RWPE2 (cell line): ENCODE data around the gene OR13C8.

Experiments
- ATAC-seq: fragments of 200-7000 bp; cut with Tn5 transposase; 3 replicates; pipeline ENCODE4 v1.9.1; 2021; ENCODE audit warnings: low read depth
- DNase-seq: peaks from one replicate; pipeline ENCODE4 v3.0.0-alpha.2; 2020; ENCODE audit warnings: low spot score
- H3K27ac ChIP-seq: fragments of 450-650 bp; 2 replicates; pipeline ENCODE4 v1.5.1; 2017; ENCODE audit warnings: mild to moderate bottlenecking; ENCODE audit not compliant: poor library complexity, severe bottlenecking
- H3K27me3 ChIP-seq: fragments of 250-450 bp; sonication (Bioruptor Pico); 2 replicates; pipeline ENCODE4 v1.5.1; 2021; ENCODE audit warnings: mild to moderate bottlenecking, moderate library complexity; ENCODE audit not compliant: insufficient read depth, poor library complexity, severe bottlenecking
- H3K36me3 ChIP-seq: fragments of 250-450 bp; sonication (Bioruptor Pico); 2 replicates; pipeline ENCODE4 v1.5.1; 2020; ENCODE audit warnings: low read depth, mild to moderate bottlenecking, moderate library complexity
- H3K4me1 ChIP-seq: fragments of 250-450 bp; sonication (Bioruptor Pico); 2 replicates; pipeline ENCODE4 v1.5.1; 2021; ENCODE audit warnings: mild to moderate bottlenecking, moderate library complexity; ENCODE audit not compliant: insufficient read depth, poor library complexity, severe bottlenecking
- H3K4me3 ChIP-seq: fragments of 250-450 bp; sonication (Bioruptor Pico); 2 replicates; pipeline ENCODE4 v1.5.1; 2021; ENCODE audit warnings: mild to moderate bottlenecking, moderate library complexity; ENCODE audit not compliant: severe bottlenecking
- H3K9me3 ChIP-seq: fragments of 250-450 bp; sonication (Bioruptor Pico); 2 replicates; pipeline ENCODE4 v1.5.1; 2021; ENCODE audit warnings: mild to moderate bottlenecking, moderate library complexity; ENCODE audit not compliant: severe bottlenecking
- TF ChIP-seq, protein P1 (sequence below): fragments of 450-650 bp; IDR thresholded peaks from one replicate; pipeline ENCODE4 v1.5.1; 2017; ENCODE audit warnings: mild to moderate bottlenecking, moderate library complexity; ENCODE audit not compliant: poor library complexity, severe bottlenecking

Gene OR13C8

DNA sequence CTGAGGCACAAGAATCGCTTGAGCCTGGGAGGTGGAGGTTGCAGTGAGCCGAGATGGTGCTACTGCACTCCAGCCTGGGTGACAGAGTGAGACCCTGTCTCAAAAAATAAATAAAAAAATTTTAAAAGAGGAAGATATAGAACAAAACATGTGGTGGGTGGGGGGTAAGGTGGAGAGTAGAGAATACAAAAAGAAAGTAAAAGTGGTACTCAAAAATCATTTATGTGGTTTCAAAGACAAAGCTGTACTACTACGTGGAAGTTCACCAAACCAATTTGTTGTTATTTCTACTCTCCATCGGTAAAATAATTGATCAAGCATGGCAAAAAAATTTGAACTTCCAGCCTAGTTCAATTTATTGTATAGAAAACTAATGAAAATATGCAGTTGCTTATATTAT lies 24.3 kb upstream of the OR13C8 start:
- DNase-seq (no peak), ATAC-seq (no peak)
- no peaks in the 10 kb centered on the region for H3K36me3 ChIP-seq
- no peaks in the 10 kb centered on the region for H3K4me1 ChIP-seq
- H3K27ac ChIP-seq, result no peak overlapping the region
- H3K4me3 ChIP-seq, result no peak overlapping the region
- TF ChIP-seq, protein P1, sequence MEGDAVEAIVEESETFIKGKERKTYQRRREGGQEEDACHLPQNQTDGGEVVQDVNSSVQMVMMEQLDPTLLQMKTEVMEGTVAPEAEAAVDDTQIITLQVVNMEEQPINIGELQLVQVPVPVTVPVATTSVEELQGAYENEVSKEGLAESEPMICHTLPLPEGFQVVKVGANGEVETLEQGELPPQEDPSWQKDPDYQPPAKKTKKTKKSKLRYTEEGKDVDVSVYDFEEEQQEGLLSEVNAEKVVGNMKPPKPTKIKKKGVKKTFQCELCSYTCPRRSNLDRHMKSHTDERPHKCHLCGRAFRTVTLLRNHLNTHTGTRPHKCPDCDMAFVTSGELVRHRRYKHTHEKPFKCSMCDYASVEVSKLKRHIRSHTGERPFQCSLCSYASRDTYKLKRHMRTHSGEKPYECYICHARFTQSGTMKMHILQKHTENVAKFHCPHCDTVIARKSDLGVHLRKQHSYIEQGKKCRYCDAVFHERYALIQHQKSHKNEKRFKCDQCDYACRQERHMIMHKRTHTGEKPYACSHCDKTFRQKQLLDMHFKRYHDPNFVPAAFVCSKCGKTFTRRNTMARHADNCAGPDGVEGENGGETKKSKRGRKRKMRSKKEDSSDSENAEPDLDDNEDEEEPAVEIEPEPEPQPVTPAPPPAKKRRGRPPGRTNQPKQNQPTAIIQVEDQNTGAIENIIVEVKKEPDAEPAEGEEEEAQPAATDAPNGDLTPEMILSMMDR, result no peak
- H3K9me3 ChIP-seq, result no peaks in the 10 kb centered on the region
- H3K27me3 ChIP-seq, result no peaks in the 10 kb centered on the region

GRCh38 chr9:104553261-104553660 lies 15.7 kb upstream of the OR13C8 start:
- Histone ChIP-seq H3K9me3 (no peaks in the 10 kb centered on the region), H3K36me3 (no peaks in the 10 kb centered on the region), H3K4me1 (no peaks in the 10 kb centered on the region), H3K27ac (no peak overlapping the region), H3K4me3 (no peak overlapping the region), H3K27me3 (no peaks in the 10 kb centered on the region)
- TF ChIP-seq, protein P1, result no peak
- DNase-seq (no peak), ATAC-seq (no peak)

- ATAC-seq (no peak), DNase-seq (no peak)
Observed at GRCh38 chr9:104555521-104555920, 13.4 kb upstream of the OR13C8 start.

DNA sequence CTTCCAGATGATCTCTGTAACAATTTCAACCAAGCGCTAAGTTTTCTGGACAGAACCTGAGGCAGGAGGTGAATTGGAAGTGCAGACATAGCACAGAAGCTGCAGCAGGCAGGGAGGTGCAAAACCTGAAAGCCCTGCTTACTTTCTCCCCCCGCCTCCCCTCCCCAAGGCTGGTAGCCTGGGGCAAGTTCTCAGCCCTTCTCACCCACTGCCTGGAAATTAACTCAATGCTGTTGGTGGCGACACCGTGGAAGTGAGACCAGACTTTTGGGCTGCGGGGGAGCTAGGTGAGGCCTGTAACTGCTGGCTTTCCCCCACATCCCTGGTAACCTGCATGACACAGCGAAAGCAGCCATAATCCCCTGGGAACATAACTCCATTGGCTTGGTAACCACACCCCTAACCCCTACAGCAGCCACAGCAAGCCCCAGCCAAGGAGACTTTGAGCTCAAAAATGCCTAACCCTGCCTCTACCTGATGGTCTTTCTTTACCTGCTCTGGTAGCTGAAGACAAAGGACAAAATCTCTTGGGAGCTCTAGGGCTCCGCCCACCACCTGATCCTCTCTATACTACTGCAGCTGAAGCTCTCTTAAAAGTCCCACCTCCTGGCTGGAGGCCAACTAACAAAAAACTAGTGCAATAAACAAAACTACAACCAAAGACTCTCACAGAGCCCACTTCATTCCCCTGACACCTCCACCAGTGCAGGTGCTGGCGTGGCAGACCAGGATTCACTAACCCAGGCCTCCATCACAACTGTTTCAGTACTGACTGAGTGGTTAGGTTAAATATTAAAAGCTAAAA lies 11.9 kb upstream of the OR13C8 start:
- DNase-seq (no peak), ATAC-seq (no peak)
- Histone ChIP-seq H3K4me3 (no peak overlapping the region), H3K4me1 (no peaks in the 10 kb centered on the region), H3K9me3 (no peaks in the 10 kb centered on the region), H3K27me3 (no peaks in the 10 kb centered on the region), H3K27ac (no peak overlapping the region), H3K36me3 (no peaks in the 10 kb centered on the region)
- TF ChIP-seq, protein P1, result no peak

More at GRCh38 chr9:104555521-104555920, 13.4 kb upstream of the OR13C8 start:
- Histone ChIP-seq H3K4me3 (no peak overlapping the region), H3K4me1 (no peaks in the 10 kb centered on the region), H3K27ac (no peak overlapping the region), H3K9me3 (no peaks in the 10 kb centered on the region), H3K27me3 (no peaks in the 10 kb centered on the region), H3K36me3 (no peaks in the 10 kb centered on the region)
- TF ChIP-seq, protein P1, result no peak

- no peaks in the 10 kb centered on the region for H3K9me3 ChIP-seq
- DNase-seq (no peak), ATAC-seq (no peak)
- no peak overlapping the region for H3K27ac ChIP-seq
- TF ChIP-seq, protein P1, result no peak
- H3K4me1 ChIP-seq, result no peaks in the 10 kb centered on the region
- no peak overlapping the region for H3K4me3 ChIP-seq
- no peaks in the 10 kb centered on the region for H3K36me3 ChIP-seq
- peaks cover 4% of the 10 kb centered on the region for H3K27me3 ChIP-seq
Observed at GRCh38 chr9:104564358-104564757, 4.6 kb upstream of the OR13C8 start.
